Endothelial cell (in vitro differentiated cells): ENCODE data around the gene KIF26A. TPM values are rescaled to one million over a fixed set of nuclear protein-coding genes. Genes with fewer than 3 reads are reported as not detected.

Source experiments
- DNase-seq: peaks from one replicate; pipeline ENCODE4 v3.0.0; 2021; ENCODE audit warnings: low spot score
- H3K27ac Mint-ChIP-seq: one replicate; pipeline ENCODE4 v1.8.0; 2021; ENCODE audit warnings: mixed read lengths, inconsistent platforms; ENCODE audit not compliant: unreplicated experiment
- H3K27me3 Mint-ChIP-seq: one replicate; pipeline ENCODE4 v1.8.0; 2021; ENCODE audit warnings: mild to moderate bottlenecking, moderate library complexity, mixed read lengths, inconsistent platforms; ENCODE audit not compliant: unreplicated experiment
- H3K36me3 Mint-ChIP-seq: one replicate; pipeline ENCODE4 v1.8.0; 2021; ENCODE audit warnings: mild to moderate bottlenecking, low read depth, mixed read lengths, inconsistent platforms; ENCODE audit not compliant: unreplicated experiment
- H3K4me1 Mint-ChIP-seq: one replicate; pipeline ENCODE4 v1.8.0; 2021; ENCODE audit warnings: mild to moderate bottlenecking, mixed read lengths, inconsistent platforms; ENCODE audit not compliant: unreplicated experiment
- H3K4me3 Mint-ChIP-seq: one replicate; pipeline ENCODE4 v1.8.0; 2021; ENCODE audit warnings: mild to moderate bottlenecking, mixed read lengths, inconsistent platforms; ENCODE audit not compliant: unreplicated experiment
- H3K9me3 Mint-ChIP-seq: one replicate; pipeline ENCODE4 v1.8.0; 2021; ENCODE audit warnings: mixed read lengths, inconsistent platforms; ENCODE audit not compliant: unreplicated experiment
- total RNA-seq: library from RNA; stranded (reverse); fragmentation: NEBNext Ultra II Directional; extraction: Animal tissue kit (Norgen Biotek cat#: 25700); gene quantifications from one replicate; pipeline ENCODE4 v1.2.1, GENCODE V29; 2021; ENCODE audit not compliant: unreplicated experiment
- TF ChIP-seq, protein P1 (sequence below): fragments of 200-600 bp; sonication (generic); IDR thresholded peaks from one replicate; pipeline ENCODE4 v1.5.0; 2021; ENCODE audit warnings: antibody characterized with exemption; ENCODE audit not compliant: unreplicated experiment

KIF26A gene
- total RNA-seq, 1 donor from 2014 or later: 96.9 TPM

- no peaks in the 10 kb centered on the region for H3K9me3 Mint-ChIP-seq
- TF ChIP-seq, protein P1, sequence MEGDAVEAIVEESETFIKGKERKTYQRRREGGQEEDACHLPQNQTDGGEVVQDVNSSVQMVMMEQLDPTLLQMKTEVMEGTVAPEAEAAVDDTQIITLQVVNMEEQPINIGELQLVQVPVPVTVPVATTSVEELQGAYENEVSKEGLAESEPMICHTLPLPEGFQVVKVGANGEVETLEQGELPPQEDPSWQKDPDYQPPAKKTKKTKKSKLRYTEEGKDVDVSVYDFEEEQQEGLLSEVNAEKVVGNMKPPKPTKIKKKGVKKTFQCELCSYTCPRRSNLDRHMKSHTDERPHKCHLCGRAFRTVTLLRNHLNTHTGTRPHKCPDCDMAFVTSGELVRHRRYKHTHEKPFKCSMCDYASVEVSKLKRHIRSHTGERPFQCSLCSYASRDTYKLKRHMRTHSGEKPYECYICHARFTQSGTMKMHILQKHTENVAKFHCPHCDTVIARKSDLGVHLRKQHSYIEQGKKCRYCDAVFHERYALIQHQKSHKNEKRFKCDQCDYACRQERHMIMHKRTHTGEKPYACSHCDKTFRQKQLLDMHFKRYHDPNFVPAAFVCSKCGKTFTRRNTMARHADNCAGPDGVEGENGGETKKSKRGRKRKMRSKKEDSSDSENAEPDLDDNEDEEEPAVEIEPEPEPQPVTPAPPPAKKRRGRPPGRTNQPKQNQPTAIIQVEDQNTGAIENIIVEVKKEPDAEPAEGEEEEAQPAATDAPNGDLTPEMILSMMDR: no peak
- peaks cover 29% of the 10 kb centered on the region for H3K27me3 Mint-ChIP-seq
- H3K36me3 Mint-ChIP-seq: no peaks in the 10 kb centered on the region
- no peak overlapping the region for H3K27ac Mint-ChIP-seq
- no peak for DNase-seq
- H3K4me3 Mint-ChIP-seq: no peak overlapping the region
- no peaks in the 10 kb centered on the region for H3K4me1 Mint-ChIP-seq
These were observed 18.7 kb upstream of the KIF26A start for GRCh38 chr14:104119488-104120251.

GRCh38 chr14:104120281-104120741 is 18.1 kb upstream of the KIF26A start:
- H3K4me1 Mint-ChIP-seq: no peaks in the 10 kb centered on the region
- no peak overlapping the region for H3K27ac Mint-ChIP-seq
- TF ChIP-seq, protein P1: no peak
- peaks cover 23% of the 10 kb centered on the region for H3K27me3 Mint-ChIP-seq
- peaks cover 4% of the 10 kb centered on the region for H3K9me3 Mint-ChIP-seq
- H3K36me3 Mint-ChIP-seq: peaks cover 4% of the 10 kb centered on the region
- H3K4me3 Mint-ChIP-seq: no peak overlapping the region
- no peak for DNase-seq

DNA sequence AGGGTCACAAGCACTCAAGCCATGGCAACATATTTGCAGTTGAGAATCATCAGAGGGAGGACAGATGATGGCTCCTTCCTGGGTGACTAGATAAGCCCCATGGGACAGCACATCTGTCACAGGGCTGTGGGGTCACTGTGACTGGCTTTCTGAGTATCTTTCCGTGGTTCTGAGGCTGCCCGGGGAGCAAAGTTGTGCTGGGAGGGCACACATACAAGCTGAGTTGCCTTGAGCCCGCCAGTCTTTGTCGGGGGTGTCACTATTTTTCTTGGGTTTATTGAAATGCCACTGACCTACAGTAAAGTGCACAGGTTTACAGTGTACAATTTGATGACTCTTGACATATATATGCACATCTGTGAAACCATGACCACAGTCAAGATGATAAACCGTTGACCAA is 17.2 kb upstream of the KIF26A start:
- no peak overlapping the region for H3K4me3 Mint-ChIP-seq
- TF ChIP-seq, protein P1: no peak
- peaks cover 4% of the 10 kb centered on the region for H3K36me3 Mint-ChIP-seq
- no peak for DNase-seq
- no peak overlapping the region for H3K27ac Mint-ChIP-seq
- no peaks in the 10 kb centered on the region for H3K4me1 Mint-ChIP-seq
- H3K27me3 Mint-ChIP-seq: peaks cover 18% of the 10 kb centered on the region
- H3K9me3 Mint-ChIP-seq: peaks cover 4% of the 10 kb centered on the region

DNA sequence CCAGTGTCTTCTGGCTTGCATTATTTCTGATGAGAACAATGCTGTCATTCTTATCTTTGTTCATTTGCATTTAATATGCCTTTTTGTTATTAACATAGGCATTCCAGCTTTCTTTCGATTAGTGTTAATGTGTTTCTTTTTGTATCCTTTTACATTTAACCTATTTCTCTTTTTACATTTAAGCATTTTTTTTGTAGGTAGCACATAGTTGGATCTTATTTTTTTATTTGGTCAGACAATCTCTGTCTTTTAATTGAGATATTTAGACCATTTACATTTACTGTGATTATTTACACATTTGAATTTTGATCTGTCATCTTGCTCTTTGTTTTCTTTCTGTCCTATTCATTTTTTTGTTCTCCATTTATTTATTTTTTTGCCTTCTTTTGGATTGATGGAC is 14.5 kb upstream of the KIF26A start:
- Mint-ChIP-seq H3K27ac (no peak overlapping the region), H3K36me3 (peaks cover 9% of the 10 kb centered on the region), H3K4me1 (no peaks in the 10 kb centered on the region), H3K9me3 (peaks cover 9% of the 10 kb centered on the region), H3K27me3 (peaks cover 10% of the 10 kb centered on the region), H3K4me3 (no peak overlapping the region)
- TF ChIP-seq, protein P1: no peak
- DNase-seq: no peak

DNA sequence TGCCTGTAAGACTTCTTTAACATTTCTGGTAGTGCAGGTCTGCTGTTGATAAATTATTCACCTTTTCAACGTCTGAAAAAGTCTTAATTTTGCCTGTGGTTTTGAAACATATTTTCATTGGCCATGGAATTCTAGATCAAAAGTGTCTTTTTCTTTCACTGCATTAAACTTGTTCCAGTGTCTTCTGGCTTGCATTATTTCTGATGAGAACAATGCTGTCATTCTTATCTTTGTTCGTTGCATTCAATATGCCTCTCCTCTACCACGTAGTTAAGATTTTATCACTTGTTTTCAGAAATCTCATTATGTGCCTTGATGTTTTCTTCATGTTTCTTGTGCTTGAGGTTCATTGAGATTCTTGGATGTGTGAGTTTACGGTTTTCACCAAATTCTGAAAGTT is 13.4 kb upstream of the KIF26A start:
- H3K27ac Mint-ChIP-seq: no peak overlapping the region
- no peaks in the 10 kb centered on the region for H3K4me1 Mint-ChIP-seq
- TF ChIP-seq, protein P1: no peak
- no peak for DNase-seq
- H3K36me3 Mint-ChIP-seq: peaks cover 9% of the 10 kb centered on the region
- peaks cover 6% of the 10 kb centered on the region for H3K27me3 Mint-ChIP-seq
- no peak overlapping the region for H3K4me3 Mint-ChIP-seq
- peaks cover 13% of the 10 kb centered on the region for H3K9me3 Mint-ChIP-seq
